ENCODE data around the gene GPR180.

The GPR180 gene

GRCh38 chr13:94560116-94560515 is 41.5 kb upstream of the GPR180 start:
- no peak overlapping the region for H2BK5ac ChIP-seq (ENCODE audit: low read depth, low read length, poor library complexity, severe bottlenecking)
- no peak overlapping the region for H3K18ac ChIP-seq (ENCODE audit: low read depth in 1 of 2, low read length in 2 of 2)
- H4K91ac ChIP-seq (ENCODE audit: low read length) = no peak overlapping the region
- H2AK5ac ChIP-seq (ENCODE audit: low read length, severe bottlenecking) = no peak overlapping the region
- H2BK12ac ChIP-seq (ENCODE audit: low read length in 2 of 2) = no peak overlapping the region
- H3K79me1 ChIP-seq (replicated peaks; ENCODE audit: low read length, poor library complexity, severe bottlenecking) = no peaks in the 10 kb centered on the region
- H3K36me3 ChIP-seq (ENCODE audit: control insufficient read depth in 1 of 2, insufficient read depth in 2 of 2, low read depth in 1 of 2, low read length in 2 of 2) = peaks cover 0 to 3% of the 10 kb centered on the region in 2 experiments
- H3K4me2 ChIP-seq (ENCODE audit: low read length, poor library complexity, severe bottlenecking) = no peak overlapping the region
- H3K4me1 ChIP-seq (ENCODE audit: control insufficient read depth, insufficient read depth, low read depth, low read length) = no peaks in the 10 kb centered on the region
- no peak for DNase-seq
- no peak overlapping the region for H2BK120ac ChIP-seq (ENCODE audit: low read depth, low read length)
- no peak overlapping the region for H3K4me3 ChIP-seq (ENCODE audit: insufficient read depth in 1 of 2, low read depth in 1 of 2, low read length in 2 of 2)
- H3K4ac ChIP-seq (ENCODE audit: low read depth in 1 of 2, low read length in 2 of 2) = no peak overlapping the region
- no peak overlapping the region for H2AFZ ChIP-seq (ENCODE audit: low read depth, low read length)
- no peak overlapping the region for H3K14ac ChIP-seq (ENCODE audit: low read length in 2 of 2)
- H4K8ac ChIP-seq (ENCODE audit: low read length) = no peak overlapping the region
- H3K27ac ChIP-seq (ENCODE audit: low read length, poor library complexity, severe bottlenecking) = no peak overlapping the region
- H3K9me3 ChIP-seq (ENCODE audit: control insufficient read depth, low read length) = no peaks in the 10 kb centered on the region
- H3K9ac ChIP-seq (ENCODE audit: low read length) = no peak overlapping the region
- WGBS = no CpG with 5 or more reads among the region's 2 CpGs
- H3K23ac ChIP-seq (ENCODE audit: low read length in 2 of 2) = no peak overlapping the region
- H3K27me3 ChIP-seq (ENCODE audit: control insufficient read depth in 1 of 2, insufficient read depth in 1 of 2, low read length in 2 of 2) = no peaks in the 10 kb centered on the region
- no peak overlapping the region for H2BK15ac ChIP-seq (ENCODE audit: low read depth, poor library complexity, severe bottlenecking)

GRCh38 chr13:94561126-94561525 is 40.5 kb upstream of the GPR180 start:
- DNase-seq = no peak
- Histone ChIP-seq H2BK120ac (ENCODE audit: low read depth, low read length) (no peak overlapping the region), H3K9me3 (ENCODE audit: control insufficient read depth, low read length) (no peaks in the 10 kb centered on the region), H3K23ac (ENCODE audit: low read length in 2 of 2) (no peak overlapping the region), H3K4me1 (ENCODE audit: control insufficient read depth, insufficient read depth, low read depth, low read length) (no peaks in the 10 kb centered on the region), H3K18ac (ENCODE audit: low read depth in 1 of 2, low read length in 2 of 2) (no peak overlapping the region), H3K14ac (ENCODE audit: low read length in 2 of 2) (no peak overlapping the region), H3K9ac (ENCODE audit: low read length) (no peak overlapping the region), H4K8ac (ENCODE audit: low read length) (no peak overlapping the region), H2BK15ac (ENCODE audit: low read depth, poor library complexity, severe bottlenecking) (no peak overlapping the region), H2BK12ac (ENCODE audit: low read length in 2 of 2) (no peak overlapping the region), H3K27me3 (ENCODE audit: control insufficient read depth in 1 of 2, insufficient read depth in 1 of 2, low read length in 2 of 2) (no peaks in the 10 kb centered on the region), H3K4ac (ENCODE audit: low read depth in 1 of 2, low read length in 2 of 2) (no peak overlapping the region), H3K4me2 (ENCODE audit: low read length, poor library complexity, severe bottlenecking) (no peak overlapping the region), H3K27ac (ENCODE audit: low read length, poor library complexity, severe bottlenecking) (no peak overlapping the region), H4K91ac (ENCODE audit: low read length) (no peak overlapping the region), H2AK5ac (ENCODE audit: low read length, severe bottlenecking) (no peak overlapping the region), H2BK5ac (ENCODE audit: low read depth, low read length, poor library complexity, severe bottlenecking) (no peak overlapping the region), H3K79me1 (replicated peaks; ENCODE audit: low read length, poor library complexity, severe bottlenecking) (no peaks in the 10 kb centered on the region), H3K36me3 (ENCODE audit: control insufficient read depth in 1 of 2, insufficient read depth in 2 of 2, low read depth in 1 of 2, low read length in 2 of 2) (peaks cover 0 to 3% of the 10 kb centered on the region in 2 experiments), H3K4me3 (ENCODE audit: insufficient read depth in 1 of 2, low read depth in 1 of 2, low read length in 2 of 2) (no peak overlapping the region), H2AFZ (ENCODE audit: low read depth, low read length) (no peak overlapping the region)
- WGBS = 90% methylated on average over 2 of the region's 3 CpGs

- Histone ChIP-seq H3K18ac (ENCODE audit: low read depth in 1 of 2, low read length in 2 of 2) (no peak overlapping the region), H3K4me3 (ENCODE audit: insufficient read depth in 1 of 2, low read depth in 1 of 2, low read length in 2 of 2) (no peak overlapping the region), H3K14ac (ENCODE audit: low read length in 2 of 2) (no peak overlapping the region), H3K9me3 (ENCODE audit: control insufficient read depth, low read length) (no peaks in the 10 kb centered on the region), H3K9ac (ENCODE audit: low read length) (no peak overlapping the region), H2BK5ac (ENCODE audit: low read depth, low read length, poor library complexity, severe bottlenecking) (no peak overlapping the region), H4K91ac (ENCODE audit: low read length) (no peak overlapping the region), H2BK15ac (ENCODE audit: low read depth, poor library complexity, severe bottlenecking) (no peak overlapping the region), H3K36me3 (ENCODE audit: control insufficient read depth in 1 of 2, insufficient read depth in 2 of 2, low read depth in 1 of 2, low read length in 2 of 2) (peaks cover 21 to 37% of the 10 kb centered on the region in 2 experiments), H3K27ac (ENCODE audit: low read length, poor library complexity, severe bottlenecking) (no peak overlapping the region), H2AK5ac (ENCODE audit: low read length, severe bottlenecking) (no peak overlapping the region), H3K4me1 (ENCODE audit: control insufficient read depth, insufficient read depth, low read depth, low read length) (no peaks in the 10 kb centered on the region), H3K27me3 (ENCODE audit: control insufficient read depth in 1 of 2, insufficient read depth in 1 of 2, low read length in 2 of 2) (no peaks in the 10 kb centered on the region), H2BK120ac (ENCODE audit: low read depth, low read length) (no peak overlapping the region), H2AFZ (ENCODE audit: low read depth, low read length) (no peak overlapping the region), H2BK12ac (ENCODE audit: low read length in 2 of 2) (no peak overlapping the region), H3K4me2 (ENCODE audit: low read length, poor library complexity, severe bottlenecking) (no peak overlapping the region), H3K23ac (ENCODE audit: low read length in 2 of 2) (no peak overlapping the region), H3K79me1 (replicated peaks; ENCODE audit: low read length, poor library complexity, severe bottlenecking) (peaks cover 2% of the 10 kb centered on the region), H4K8ac (ENCODE audit: low read length) (no peak overlapping the region), H3K4ac (ENCODE audit: low read depth in 1 of 2, low read length in 2 of 2) (no peak overlapping the region)
- DNase-seq = no peak
- WGBS = 86% methylated on average over 3 of the region's 3 CpGs
These were observed 34.1 kb upstream of the GPR180 start for GRCh38 chr13:94567581-94567980.

- H3K23ac ChIP-seq (ENCODE audit: low read length in 2 of 2) = no peak overlapping the region
- H4K8ac ChIP-seq (ENCODE audit: low read length) = no peak overlapping the region
- no peak overlapping the region for H3K4me2 ChIP-seq (ENCODE audit: low read length, poor library complexity, severe bottlenecking)
- H3K27me3 ChIP-seq (ENCODE audit: control insufficient read depth in 1 of 2, insufficient read depth in 1 of 2, low read length in 2 of 2) = no peaks in the 10 kb centered on the region
- H3K18ac ChIP-seq (ENCODE audit: low read depth in 1 of 2, low read length in 2 of 2) = no peak overlapping the region
- H2BK15ac ChIP-seq (ENCODE audit: low read depth, poor library complexity, severe bottlenecking) = no peak overlapping the region
- H4K91ac ChIP-seq (ENCODE audit: low read length) = no peak overlapping the region
- no peak overlapping the region for H3K4me3 ChIP-seq (ENCODE audit: insufficient read depth in 1 of 2, low read depth in 1 of 2, low read length in 2 of 2)
- no peak overlapping the region for H3K9ac ChIP-seq (ENCODE audit: low read length)
- H2BK120ac ChIP-seq (ENCODE audit: low read depth, low read length) = no peak overlapping the region
- peaks cover 2% of the 10 kb centered on the region for H3K79me1 ChIP-seq (replicated peaks; ENCODE audit: low read length, poor library complexity, severe bottlenecking)
- no peak for DNase-seq
- WGBS = no CpG with 5 or more reads among the region's 1 CpG
- no peak overlapping the region for H2BK12ac ChIP-seq (ENCODE audit: low read length in 2 of 2)
- no peaks in the 10 kb centered on the region for H3K9me3 ChIP-seq (ENCODE audit: control insufficient read depth, low read length)
- no peak overlapping the region for H2AK5ac ChIP-seq (ENCODE audit: low read length, severe bottlenecking)
- no peak overlapping the region for H3K14ac ChIP-seq (ENCODE audit: low read length in 2 of 2)
- H3K4ac ChIP-seq (ENCODE audit: low read depth in 1 of 2, low read length in 2 of 2) = no peak overlapping the region
- peaks cover 25 to 42% of the 10 kb centered on the region in 2 experiments for H3K36me3 ChIP-seq (ENCODE audit: control insufficient read depth in 1 of 2, insufficient read depth in 2 of 2, low read depth in 1 of 2, low read length in 2 of 2)
- H2BK5ac ChIP-seq (ENCODE audit: low read depth, low read length, poor library complexity, severe bottlenecking) = no peak overlapping the region
- H3K27ac ChIP-seq (ENCODE audit: low read length, poor library complexity, severe bottlenecking) = no peak overlapping the region
- no peak overlapping the region for H2AFZ ChIP-seq (ENCODE audit: low read depth, low read length)
- H3K4me1 ChIP-seq (ENCODE audit: control insufficient read depth, insufficient read depth, low read depth, low read length) = no peaks in the 10 kb centered on the region
These were observed 33.2 kb upstream of the GPR180 start for GRCh38 chr13:94568443-94568842.

All from mesenchymal stem cell (in vitro differentiated cells and primary cell).